BLaER1 treated with 17β-estradiol and CSF1 and Interleukin-3, amounts not matched to agents 10 nM and 100 nM (cell line): ENCODE measurements around the gene RAB3GAP1.
"Not testable (repeated sequence)": the region's sequence is repeated elsewhere in the genome, so short reads cannot be mapped to it uniquely, and the experiment has no call there.

Experiments
- H3K27ac ChIP-seq, 11 experiments: shearing (Covaris generic); formaldehyde crosslinking; 2 replicates each; pipeline ENCODE4 v1.8.1; 2022
- H3K27me3 ChIP-seq, 11 experiments: shearing (Covaris generic); formaldehyde crosslinking; 2 replicates each; pipeline ENCODE4 v1.8.1; 2022
- H3K36me3 ChIP-seq, 11 experiments: shearing (Covaris generic); formaldehyde crosslinking; 2 replicates each; pipeline ENCODE4 v1.8.1; 2022
- H3K4me1 ChIP-seq, 10 experiments: shearing (Covaris generic); formaldehyde crosslinking; 2 replicates each; pipeline ENCODE4 v1.8.1; 2022
- H3K4me2 ChIP-seq, 11 experiments: shearing (Covaris generic); formaldehyde crosslinking; 2 replicates each; pipeline ENCODE4 v1.8.1; 2022
- H3K4me3 ChIP-seq, 10 experiments: shearing (Covaris generic); formaldehyde crosslinking; 2 replicates each; pipeline ENCODE4 v1.8.1; 2022
- H3K9ac ChIP-seq, 11 experiments: shearing (Covaris generic); formaldehyde crosslinking; 2 replicates each; pipeline ENCODE4 v1.8.1; 2022
- H3K9me3 ChIP-seq, 11 experiments: shearing (Covaris generic); formaldehyde crosslinking; replicated peaks in 1 of 11; 2 replicates each; pipeline ENCODE4 v1.8.1; 2022
- H4K20me1 ChIP-seq, 11 experiments: shearing (Covaris generic); formaldehyde crosslinking; 2 replicates each; pipeline ENCODE4 v1.8.1; 2022
- Cebpa-rat ChIP-seq, 11 experiments: shearing (Covaris generic); IDR thresholded peaks; 2 replicates each; pipeline ENCODE4 v1.8.1; 2022

Gene RAB3GAP1

GRCh38 chr2:135093670-135094330 lies 41.7 kb downstream of the RAB3GAP1 start:
- no peak overlapping the region for H3K4me2 ChIP-seq
- H3K27ac ChIP-seq = no peak overlapping the region
- no peaks in the 10 kb centered on the region for H3K4me1 ChIP-seq
- H3K27me3 ChIP-seq = no peaks in the 10 kb centered on the region
- peaks cover 0 to 24% (median 0%) of the 10 kb centered on the region in 11 experiments; a peak in 5 of 22 replicates for H4K20me1 ChIP-seq
- H3K4me3 ChIP-seq = no peak overlapping the region
- no peak overlapping the region for H3K9ac ChIP-seq
- no peak for TF ChIP-seq Cebpa-rat (IDR thresholded peaks at IDR 0.05)
- H3K36me3 ChIP-seq = peaks cover 55 to 96% (median 81%) of the 10 kb centered on the region in 11 experiments
- H3K9me3 ChIP-seq = peaks cover 8 to 13% (median 10%) of the 10 kb centered on the region in 11 experiments

GRCh38 chr2:135094508-135094907 lies 42.4 kb downstream of the RAB3GAP1 start:
- H3K36me3 ChIP-seq = peaks cover 49 to 96% (median 80%) of the 10 kb centered on the region in 11 experiments
- H3K4me1 ChIP-seq = no peaks in the 10 kb centered on the region
- H3K27me3 ChIP-seq = no peaks in the 10 kb centered on the region
- H3K9ac ChIP-seq = no peak overlapping the region
- TF ChIP-seq Cebpa-rat (IDR thresholded peaks at IDR 0.05) = no peak
- no peak overlapping the region for H3K4me3 ChIP-seq
- H3K4me2 ChIP-seq = no peak overlapping the region
- no peak overlapping the region for H3K27ac ChIP-seq
- H3K9me3 ChIP-seq = peaks cover 1 to 6% (median 3%) of the 10 kb centered on the region in 11 experiments; a peak in 18 of 22 replicates
- peaks cover 0 to 20% (median 0%) of the 10 kb centered on the region in 11 experiments; a peak in 5 of 22 replicates for H4K20me1 ChIP-seq

- Histone ChIP-seq H3K27me3 (no peaks in the 10 kb centered on the region), H3K27ac (no peak overlapping the region), H3K9me3 (peaks cover 0 to 8% (median under 1%) of the 10 kb centered on the region in 11 experiments; a peak in 4 of 22 replicates), H3K4me1 (no peaks in the 10 kb centered on the region), H3K4me2 (no peak overlapping the region), H3K9ac (no peak overlapping the region), H4K20me1 (peaks cover 0 to 15% (median 0%) of the 10 kb centered on the region in 11 experiments; a peak in 6 of 22 replicates), H3K36me3 (peaks cover 56 to 98% (median 87%) of the 10 kb centered on the region in 11 experiments), H3K4me3 (no peak overlapping the region)
- no peak for TF ChIP-seq Cebpa-rat (IDR thresholded peaks at IDR 0.05)
Observed at GRCh38 chr2:135095591-135095990, 43.5 kb downstream of the RAB3GAP1 start.

- no peak overlapping the region for H3K27ac ChIP-seq
- peaks cover 61 to 98% (median 81%) of the 10 kb centered on the region in 11 experiments for H3K36me3 ChIP-seq
- no peaks in the 10 kb centered on the region for H3K27me3 ChIP-seq
Observed at GRCh38 chr2:135096665-135097446, 44.8 kb downstream of the RAB3GAP1 start.

GRCh38 chr2:135097532-135098231 lies 45.6 kb downstream of the RAB3GAP1 start:
- peaks cover 10 to 21% (median 13%) of the 10 kb centered on the region in 11 experiments; a peak in 21 of 22 replicates for H3K9me3 ChIP-seq
- H3K4me3 ChIP-seq = no peak overlapping the region
- no peak for TF ChIP-seq Cebpa-rat (IDR thresholded peaks at IDR 0.05)
- H3K36me3 ChIP-seq = peaks cover 61 to 98% (median 81%) of the 10 kb centered on the region in 11 experiments
- no peak overlapping the region for H3K9ac ChIP-seq
- no peaks in the 10 kb centered on the region for H3K27me3 ChIP-seq
- H4K20me1 ChIP-seq = peaks cover 0 to 3% (median 0%) of the 10 kb centered on the region in 11 experiments; a peak in 4 of 22 replicates
- H3K4me1 ChIP-seq = no peaks in the 10 kb centered on the region
- H3K4me2 ChIP-seq = no peak overlapping the region
- no peak overlapping the region for H3K27ac ChIP-seq

More at GRCh38 chr2:135096665-135097446, 44.8 kb downstream of the RAB3GAP1 start:
- TF ChIP-seq Cebpa-rat (IDR thresholded peaks at IDR 0.05) = no peak
- Histone ChIP-seq H3K9me3 (peaks cover 2 to 13% (median 5%) of the 10 kb centered on the region in 11 experiments; a peak in 20 of 22 replicates), H3K4me3 (no peak overlapping the region), H3K4me1 (no peaks in the 10 kb centered on the region), H3K4me2 (no peak overlapping the region), H4K20me1 (peaks cover 0 to 12% (median 0%) of the 10 kb centered on the region in 11 experiments; a peak in 5 of 22 replicates), H3K9ac (no peak overlapping the region)

GRCh38 chr2:135099802-135100483 lies 47.9 kb downstream of the RAB3GAP1 start:
- Histone ChIP-seq H3K27ac (no peak overlapping the region), H3K4me1 (no peaks in the 10 kb centered on the region), H3K36me3 (peaks cover 62 to 98% (median 83%) of the 10 kb centered on the region in 11 experiments), H3K9ac (no peak overlapping the region), H3K27me3 (no peaks in the 10 kb centered on the region), H3K4me2 (no peak overlapping the region), H3K4me3 (no peak overlapping the region), H4K20me1 (peaks cover 0 to 3% (median 0%) of the 10 kb centered on the region in 11 experiments; a peak in 3 of 22 replicates), H3K9me3 (peaks cover 32 to 43% (median 35%) of the 10 kb centered on the region in 11 experiments)
- TF ChIP-seq Cebpa-rat (IDR thresholded peaks at IDR 0.05) = no peak

- H3K9ac ChIP-seq = no peak overlapping the region
- no peak overlapping the region for H3K4me3 ChIP-seq
- TF ChIP-seq Cebpa-rat (IDR thresholded peaks at IDR 0.05) = no peak
- H3K27me3 ChIP-seq = no peaks in the 10 kb centered on the region
- H3K36me3 ChIP-seq = peaks cover 64 to 82% (median 71%) of the 10 kb centered on the region in 11 experiments
- no peaks in the 10 kb centered on the region for H3K4me1 ChIP-seq
- no peak overlapping the region for H3K4me2 ChIP-seq
- H4K20me1 ChIP-seq = peaks cover 0 to 2% (median 0%) of the 10 kb centered on the region in 11 experiments; a peak in 3 of 22 replicates
- no peak overlapping the region for H3K27ac ChIP-seq
- peaks cover 49 to 64% (median 54%) of the 10 kb centered on the region in 11 experiments for H3K9me3 ChIP-seq
Observed at GRCh38 chr2:135103843-135104242, 51.8 kb downstream of the RAB3GAP1 start.

- Histone ChIP-seq H3K9me3 (peaks cover 49 to 58% (median 53%) of the 10 kb centered on the region in 11 experiments), H3K36me3 (peaks cover 53 to 73% (median 62%) of the 10 kb centered on the region in 11 experiments)
- not testable (repeated sequence) for H3K4me3 ChIP-seq, H3K27me3 ChIP-seq, H3K4me2 ChIP-seq, H3K27ac ChIP-seq, H3K9ac ChIP-seq, H4K20me1 ChIP-seq, H3K4me1 ChIP-seq
Observed at GRCh38 chr2:135105513-135106316, 53.6 kb downstream of the RAB3GAP1 start.
